Heart right ventricle (tissue), 16 donors: ENCODE results near the gene BICRAL. TPM values are rescaled to one million over a fixed set of nuclear protein-coding genes. Genes with fewer than 3 reads are reported as not detected.

Source experiments
- ATAC-seq, 8 donors: fragments of 200-7000 bp; cut with Tn5 transposase; one replicate each; pipeline ENCODE4 v1.9.1; 2020; ENCODE audit warnings: mild to moderate bottlenecking in 8 of 8, moderate library complexity in 8 of 8, moderate number of reproducible peaks in 1 of 8
- DNase-seq, 2 donors: peaks; one replicate each; pipeline ENCODE4 v3.0.0-alpha.2; 2020
- H3K27ac ChIP-seq, 10 donors: fragments of 200-600 bp; sonication (generic) in 2 of 10; one replicate each; pipeline versions ENCODE4 v1.5.0 to v1.8.0; 2020 to 2022; ENCODE audit warnings: mild to moderate bottlenecking in 3 of 10
- H3K27me3 ChIP-seq, 7 donors: fragments of 200-600 bp; one replicate each; pipeline ENCODE4 v1.8.0; 2021 to 2022; ENCODE audit warnings: mild to moderate bottlenecking in 2 of 7
- H3K36me3 ChIP-seq, 9 donors: fragments of 200-600 bp; sonication (generic) in 1 of 9; one replicate each; pipeline versions ENCODE4 v1.5.0 to v1.8.0; 2020 to 2022; ENCODE audit warnings: mild to moderate bottlenecking in 2 of 9
- H3K4me1 ChIP-seq, 9 donors: fragments of 200-600 bp; sonication (generic) in 1 of 9; one replicate each; pipeline versions ENCODE4 v1.5.0 to v1.8.0; 2020 to 2022; ENCODE audit warnings: mild to moderate bottlenecking in 4 of 9
- H3K4me3 ChIP-seq, 10 donors: fragments of 200-600 bp; sonication (generic) in 2 of 10; one replicate each; pipeline versions ENCODE4 v1.5.0 to v1.8.0; 2020 to 2022; ENCODE audit warnings: mild to moderate bottlenecking in 7 of 10, moderate library complexity in 2 of 10
- H3K9me3 ChIP-seq, 11 donors: fragments of 200-600 bp in 10 of 11; sonication (generic) in 2 of 11; one replicate each; pipeline versions ENCODE4 v1.5.0 to v1.8.0; 2013 to 2022; ENCODE audit warnings: mild to moderate bottlenecking in 2 of 11, control low read depth in 1 of 11, moderate library complexity in 1 of 11
- WGBS, 2 donors: extraction: QIAGEN DNeasy Blood & Tissue Kit; methylation state at CpG; one replicate each; pipeline ENCODE4 v1.1.7; 2013; ENCODE audit warnings: inconsistent platforms in 1 of 2; 5-methylcytosine and 5-hydroxymethylcytosine counted together
- intact Hi-C, 10 donors: fragments of 100-400 bp; cut with DNase I; formaldehyde crosslinking; loops; one replicate each; pipeline versions ENCODE4 v1.11.1 to v1.14.2; 2022
- polyA plus RNA-seq, 2 donors: library from polyadenylated mRNA; stranded (reverse); fragments of 200-250 nt; gene quantifications; one replicate each; pipeline ENCODE4 v1.2.3, GENCODE V29; 2013
- total RNA-seq, 10 donors: library from RNA; stranded (reverse); fragmentation: NEBNext Ultra II Directional in 3 of 10; extraction: Animal tissue kit (Norgen Biotek cat#: 25700) in 3 of 10; gene quantifications; one replicate each; pipeline versions ENCODE4 v1.2.1 to v1.2.4, GENCODE V29; 2021 to 2023
- TF ChIP-seq, protein P1 (sequence below), 9 donors: fragments of 200-600 bp; sonication (generic) in 2 of 9; IDR thresholded peaks; one replicate each; pipeline versions ENCODE4 v1.5.0 to v1.8.0; 2021 to 2022; ENCODE audit warnings: antibody characterized with exemption in 9 of 9, mild to moderate bottlenecking in 5 of 9, moderate library complexity in 1 of 9
- donor health status: Arrhythmogenic right ventricular cardiomyopathy.
- donor health status: ischemic (EF 13 %, LVEDD 7.1; RV severe dilation, severe dysfunction).
- donor health status: healthy with polysubstance abuse.
- donor health status: DM: no; HTN: yes; CAD: no.
- donor health status: DM: no; HTN: no; CAD: no.
- donor health status: ischemic (EF 25% LVEDD 6.9; RV normal size, moderate dysfunction).
- donor health status: ischemic (EF 25% LVEDD 5.7; RV mildly dilated, moderate dysfunction).
- donor health status: healthy.
- donor health status: DM: yes; HTN: yes; CAD: no.
- donor health status: Ischemic cardiomyopathy.
- donor health status: ischemic (EF 35%, LVEDD 5.7; RV mildly dilated, moderate dysfunction).
- donor health status: nonischemic (EF 11% LVEDD 7.7; RV severe dilation, severe dysfunction).
- donor health status: DM: yes; HTN: yes; CAD: no.
- donor health status: PGD.
- donor health status: ischemic (EF 29% LVEDD 5.4; RV normal size, mild dysfunction).
- donor health status: nonischemic (EF 23%, LVEDD 6.1; RV moderate dilation, normal function).

Gene BICRAL
- total and polyA plus RNA-seq, 12 donors = 2.7 to 15.7 (median 13.4) TPM

DNA sequence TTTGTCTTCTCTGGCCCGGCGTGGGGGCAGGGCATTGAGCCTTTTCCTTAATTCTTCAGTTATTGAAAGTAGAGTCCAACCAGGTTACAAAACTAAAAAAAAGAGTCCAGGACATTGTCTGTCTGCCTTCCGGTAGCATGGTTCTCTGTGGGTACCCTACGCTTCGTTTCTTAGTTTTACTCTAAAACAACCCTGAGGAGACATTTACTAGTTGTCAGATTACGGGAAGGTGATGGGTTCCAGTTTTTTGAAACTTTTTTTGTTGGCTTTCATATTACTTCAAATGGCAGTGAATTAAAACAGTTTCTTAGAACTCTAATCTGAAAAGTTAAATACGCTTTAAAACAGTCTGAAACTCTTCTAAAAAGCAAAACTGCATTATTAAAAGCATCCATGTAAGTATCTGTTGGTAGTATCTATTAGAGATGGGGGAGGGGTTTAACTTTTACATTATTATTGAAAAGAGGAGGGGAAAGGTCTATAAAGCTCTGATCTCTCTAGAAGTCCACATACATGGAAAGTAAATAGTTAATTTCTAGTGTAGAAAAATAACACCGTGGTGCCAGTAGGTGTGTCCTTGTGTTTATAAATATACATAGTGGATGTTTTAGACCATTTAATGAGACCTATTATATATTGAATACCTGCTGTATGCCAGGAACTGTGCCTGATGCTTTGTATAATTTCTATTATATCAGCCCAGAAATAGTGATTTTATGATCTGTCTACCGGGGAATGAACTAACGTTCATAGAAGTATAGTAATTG is 2.2 kb downstream of the BICRAL start:
- TF ChIP-seq, protein P1, sequence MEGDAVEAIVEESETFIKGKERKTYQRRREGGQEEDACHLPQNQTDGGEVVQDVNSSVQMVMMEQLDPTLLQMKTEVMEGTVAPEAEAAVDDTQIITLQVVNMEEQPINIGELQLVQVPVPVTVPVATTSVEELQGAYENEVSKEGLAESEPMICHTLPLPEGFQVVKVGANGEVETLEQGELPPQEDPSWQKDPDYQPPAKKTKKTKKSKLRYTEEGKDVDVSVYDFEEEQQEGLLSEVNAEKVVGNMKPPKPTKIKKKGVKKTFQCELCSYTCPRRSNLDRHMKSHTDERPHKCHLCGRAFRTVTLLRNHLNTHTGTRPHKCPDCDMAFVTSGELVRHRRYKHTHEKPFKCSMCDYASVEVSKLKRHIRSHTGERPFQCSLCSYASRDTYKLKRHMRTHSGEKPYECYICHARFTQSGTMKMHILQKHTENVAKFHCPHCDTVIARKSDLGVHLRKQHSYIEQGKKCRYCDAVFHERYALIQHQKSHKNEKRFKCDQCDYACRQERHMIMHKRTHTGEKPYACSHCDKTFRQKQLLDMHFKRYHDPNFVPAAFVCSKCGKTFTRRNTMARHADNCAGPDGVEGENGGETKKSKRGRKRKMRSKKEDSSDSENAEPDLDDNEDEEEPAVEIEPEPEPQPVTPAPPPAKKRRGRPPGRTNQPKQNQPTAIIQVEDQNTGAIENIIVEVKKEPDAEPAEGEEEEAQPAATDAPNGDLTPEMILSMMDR (IDR thresholded peaks at IDR 0.05) = no peak
- peaks cover 3 to 53% (median 50%) of the 10 kb centered on the region in 9 donors for H3K4me1 ChIP-seq
- ATAC-seq = peak in 6 of 8 donors; percentile 9 to 53 (median 44)
- peaks cover 0 to 8% (median 0%) of the 10 kb centered on the region in 9 donors for H3K36me3 ChIP-seq
- no peak for DNase-seq
- peak overlapping the region; percentile 99 to 100 (median 100) for H3K27ac ChIP-seq
- H3K9me3 ChIP-seq = no peaks in the 10 kb centered on the region
- intact Hi-C loops = loop anchor here in 9 of 10 donors (1.0 to 5.0 kb wide), 6 partner anchors 37 to 95 kb away; partner anchors contain the start of genes TBCC (in 8 of the 9) and RPL7L1 (in 2 of the 9)
- H3K27me3 ChIP-seq = no peaks in the 10 kb centered on the region
- H3K4me3 ChIP-seq = peak overlapping the region; percentile 61 to 100 (median 90)
- WGBS, 2 donors = 1% methylated on average over 10 of the region's 10 CpGs

DNA sequence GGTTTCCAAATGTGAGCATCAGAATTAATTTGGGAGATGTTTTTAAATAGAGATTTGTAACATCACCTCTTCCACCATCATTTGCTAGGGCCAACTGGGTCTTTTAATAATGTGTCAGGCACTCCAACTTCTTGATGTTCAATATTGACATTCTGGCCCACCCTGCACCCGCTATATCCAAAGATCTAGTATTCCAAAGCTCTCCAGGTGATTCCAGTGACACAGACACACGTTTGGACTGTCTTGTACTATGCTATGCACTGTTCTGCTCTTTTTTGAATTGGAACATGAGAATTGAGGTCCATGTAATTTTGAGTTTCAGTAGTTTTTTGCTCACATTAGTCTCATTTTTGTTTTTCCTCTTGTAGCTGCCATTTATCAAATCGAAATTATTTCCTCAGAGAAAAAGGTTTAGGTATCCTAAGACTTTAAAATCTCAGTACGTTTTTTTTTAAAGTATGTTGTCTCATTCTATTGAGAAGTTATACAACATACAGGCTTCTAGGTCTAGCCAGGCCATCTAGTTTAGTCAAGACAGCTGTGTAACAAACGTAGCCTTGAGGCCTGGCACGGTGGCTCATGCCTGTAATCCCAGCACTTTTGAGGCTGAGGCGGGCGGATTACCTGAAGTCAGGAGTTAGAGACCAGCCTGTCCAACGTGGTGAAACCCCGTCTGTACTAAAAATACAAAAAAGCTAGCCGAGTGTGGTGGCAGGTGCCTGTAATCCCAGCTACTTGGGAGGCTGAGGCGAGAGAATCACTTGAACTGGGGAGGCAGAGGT is 3.1 kb downstream of the BICRAL start:
- DNase-seq = no peak
- TF ChIP-seq, protein P1 (IDR thresholded peaks at IDR 0.05) = no peak
- no peaks in the 10 kb centered on the region for H3K27me3 ChIP-seq
- H3K4me3 ChIP-seq = peak overlapping the region; percentile 61 to 100 (median 90)
- ATAC-seq = no peak
- peaks cover 6 to 62% (median 58%) of the 10 kb centered on the region in 9 donors for H3K4me1 ChIP-seq
- peak overlapping the region in 9 of 10 donors; percentile 99 to 100 (median 100) for H3K27ac ChIP-seq
- intact Hi-C loops = loop anchor here in 7 of 10 donors (2.0 to 5.0 kb wide), 4 partner anchors 37 to 94 kb away; partner anchors contain the start of genes TBCC (in 3 of the 7) and RPL7L1 (in 2 of the 7)
- peaks cover 0 to 8% (median 0%) of the 10 kb centered on the region in 9 donors for H3K36me3 ChIP-seq
- 50 to 64% methylated on average over 12 of the region's 12 CpGs for WGBS, 2 donors
- H3K9me3 ChIP-seq = no peaks in the 10 kb centered on the region

DNA sequence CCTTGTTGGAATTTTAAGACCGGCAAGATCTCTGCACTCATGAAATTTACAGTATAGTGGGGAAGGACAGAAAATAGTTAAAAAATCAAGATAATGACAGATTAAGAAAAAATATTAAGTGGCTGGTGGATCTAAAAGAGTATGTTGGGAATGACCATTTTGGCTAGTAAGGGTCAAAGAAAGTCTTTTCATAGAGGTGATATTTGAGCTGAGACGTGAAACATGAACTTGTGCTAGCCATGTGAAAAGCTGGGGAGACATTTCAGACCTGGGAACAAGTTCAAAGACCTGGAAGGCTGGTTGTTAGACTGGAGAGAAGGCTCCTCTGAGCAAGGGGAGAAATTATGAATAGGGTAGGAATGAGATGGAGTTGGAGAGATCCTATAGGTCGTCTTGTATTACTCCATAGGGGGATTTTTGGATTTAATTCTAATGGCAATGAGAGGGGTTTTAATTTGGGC is 4.7 kb downstream of the BICRAL start:
- no peaks in the 10 kb centered on the region for H3K27me3 ChIP-seq
- WGBS, 2 donors = 58 to 71% methylated on average over 3 of the region's 3 CpGs
- peak overlapping the region in 6 of 10 donors; percentile 3 to 100 (median 60) for H3K27ac ChIP-seq
- intact Hi-C loops = no loop called here
- peaks cover 0 to 8% (median 0%) of the 10 kb centered on the region in 9 donors for H3K36me3 ChIP-seq
- no peaks in the 10 kb centered on the region for H3K9me3 ChIP-seq
- H3K4me1 ChIP-seq = peaks cover 6 to 70% (median 64%) of the 10 kb centered on the region in 9 donors
- peak overlapping the region in 3 of 10 donors; percentile 5 to 100 (median 73) for H3K4me3 ChIP-seq
- TF ChIP-seq, protein P1 (IDR thresholded peaks at IDR 0.05) = no peak
- ATAC-seq (no peak), DNase-seq (no peak)

DNA sequence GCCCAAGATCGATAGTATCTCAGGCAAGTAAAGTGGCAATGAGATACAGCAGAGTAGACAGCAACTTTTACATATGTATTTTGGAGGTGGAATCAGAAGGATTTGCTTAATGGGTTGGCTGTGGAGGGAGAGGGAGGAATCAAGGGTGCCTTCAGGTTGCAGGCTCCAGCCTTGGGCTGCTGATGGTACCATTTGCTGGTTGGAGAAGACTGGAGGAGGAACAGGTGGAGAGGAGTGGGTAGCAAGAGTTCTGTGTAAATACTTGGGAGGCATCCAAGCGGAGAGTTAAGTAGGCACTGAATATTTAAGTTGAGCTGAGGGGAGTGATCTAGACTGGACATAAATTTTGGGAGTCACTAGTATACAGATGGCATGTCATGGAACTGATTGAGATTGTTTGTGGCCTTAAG is 5.2 kb downstream of the BICRAL start:
- no peaks in the 10 kb centered on the region for H3K27me3 ChIP-seq
- WGBS, 2 donors = 53 to 62% methylated on average over 2 of the region's 2 CpGs
- H3K9me3 ChIP-seq = no peaks in the 10 kb centered on the region
- ATAC-seq (no peak), DNase-seq (no peak)
- peaks cover 6 to 70% (median 64%) of the 10 kb centered on the region in 9 donors for H3K4me1 ChIP-seq
- peaks cover 0 to 10% (median 0%) of the 10 kb centered on the region in 9 donors for H3K36me3 ChIP-seq
- TF ChIP-seq, protein P1 (IDR thresholded peaks at IDR 0.05) = no peak
- intact Hi-C loops = no loop called here
- H3K27ac ChIP-seq = peak overlapping the region in 6 of 10 donors; percentile 3 to 100 (median 60)
- H3K4me3 ChIP-seq = peak overlapping the region in 3 of 10 donors; percentile 5 to 100 (median 73)
